ENCODE data around the gene EXOG.

GRCh38 chr3:38526792-38527191 lies 30.7 kb downstream of the EXOG start:
- TF ChIP-seq EZH2 (IDR thresholded peaks at IDR 0.05; ENCODE audit: borderline replicate concordance, insufficient read depth, low read depth, low read length, poor library complexity, severe bottlenecking): no peak
- no peak for TF ChIP-seq CTCF (IDR thresholded peaks at IDR 0.05)

All from B cell (primary cell).